H9 (cell line): ENCODE results near the gene TMTC1. TPM values are rescaled to one million over a fixed set of nuclear protein-coding genes. Genes with fewer than 3 reads are reported as not detected.

ENCODE experiments used
- DNase-seq: peaks from one replicate; pipeline ENCODE4 v3.0.0-alpha.2; 2017
- H2AFZ ChIP-seq: one replicate; pipeline ENCODE4 v1.6.1; 2013; ENCODE audit warnings: mild to moderate bottlenecking, low read length, control low read depth, moderate library complexity
- H2AK5ac ChIP-seq: 2 replicates; pipeline ENCODE4 v1.6.1; 2013; ENCODE audit warnings: low read length, control low read depth, mixed read lengths; ENCODE audit not compliant: insufficient read length
- H2BK120ac ChIP-seq: one replicate; pipeline ENCODE4 v1.6.1; 2013; ENCODE audit warnings: low read depth, mild to moderate bottlenecking, low read length, control low read depth, inconsistent platforms; ENCODE audit not compliant: poor library complexity, severe bottlenecking
- H2BK12ac ChIP-seq: 2 replicates; pipeline ENCODE4 v1.6.1; 2013; ENCODE audit warnings: low read length, control low read depth, mixed read lengths, low read depth; ENCODE audit not compliant: insufficient read length
- H2BK15ac ChIP-seq: 2 replicates; pipeline ENCODE4 v1.6.1; 2013; ENCODE audit warnings: low read depth, low read length, control low read depth
- H2BK20ac ChIP-seq: one replicate; pipeline ENCODE4 v1.6.1; 2013; ENCODE audit warnings: low read depth, mild to moderate bottlenecking, low read length, control low read depth, inconsistent platforms; ENCODE audit not compliant: poor library complexity, severe bottlenecking
- H2BK5ac ChIP-seq: 2 replicates; pipeline ENCODE4 v1.6.1; 2013; ENCODE audit warnings: low read length, control low read depth, mixed read lengths; ENCODE audit not compliant: insufficient read length
- H3K14ac ChIP-seq: 2 replicates; pipeline ENCODE4 v1.6.1; 2013; ENCODE audit warnings: low read length, control low read depth; ENCODE audit not compliant: insufficient read depth
- H3K18ac ChIP-seq: 2 replicates; pipeline ENCODE4 v1.6.1; 2013; ENCODE audit warnings: low read depth, mild to moderate bottlenecking, mixed read lengths, low read length, control low read depth; ENCODE audit not compliant: insufficient read length
- H3K23ac ChIP-seq: 2 replicates; pipeline ENCODE4 v1.6.1; 2013; ENCODE audit warnings: low read length, control low read depth, mixed read lengths, low read depth; ENCODE audit not compliant: insufficient read length
- H3K23me2 ChIP-seq: 2 replicates; pipeline ENCODE4 v1.6.1; 2013; ENCODE audit warnings: low read depth, mild to moderate bottlenecking, mixed read lengths, low read length, control low read depth; ENCODE audit not compliant: insufficient read length, poor library complexity, severe bottlenecking
- H3K27ac ChIP-seq: 2 replicates; pipeline ENCODE4 v1.5.1; 2013; ENCODE audit warnings: low read length, control low read depth, mixed read lengths, low read depth; ENCODE audit not compliant: insufficient read length
- H3K27me3 ChIP-seq: 2 replicates; pipeline ENCODE4 v1.6.1; 2013; ENCODE audit warnings: low read length, control low read depth, inconsistent platforms; ENCODE audit not compliant: insufficient read depth
- H3K4ac ChIP-seq: 2 replicates; pipeline ENCODE4 v1.6.1; 2013; ENCODE audit warnings: low read depth, mild to moderate bottlenecking, control low read depth, inconsistent platforms, low read length, moderate library complexity
- H3K4me1 ChIP-seq: 2 replicates; pipeline ENCODE4 v1.6.1; 2013; ENCODE audit warnings: low read length, control low read depth, inconsistent platforms; ENCODE audit not compliant: insufficient read depth
- H3K4me2 ChIP-seq: 2 replicates; pipeline ENCODE4 v1.6.1; 2013; ENCODE audit warnings: low read length, control low read depth, mixed read lengths; ENCODE audit not compliant: insufficient read length, insufficient read depth
- H3K56ac ChIP-seq: 2 replicates; pipeline ENCODE4 v1.6.1; 2013; ENCODE audit warnings: low read depth, mild to moderate bottlenecking, mixed read lengths, low read length, control low read depth; ENCODE audit not compliant: insufficient read length
- H3K79me1 ChIP-seq: 2 replicates; pipeline ENCODE4 v1.6.1; 2013; ENCODE audit warnings: low read depth, mild to moderate bottlenecking, moderate library complexity, low read length, control low read depth, inconsistent platforms; ENCODE audit not compliant: insufficient read depth, poor library complexity, severe bottlenecking
- H3K79me2 ChIP-seq: 2 replicates; pipeline ENCODE4 v1.6.1; 2013; ENCODE audit warnings: low read length, control low read depth, inconsistent platforms; ENCODE audit not compliant: insufficient read depth
- H3K9ac ChIP-seq: 2 replicates; pipeline ENCODE4 v1.6.1; 2013; ENCODE audit warnings: low read length, control low read depth, mixed read lengths; ENCODE audit not compliant: insufficient read length; ENCODE audit errors: extremely low read depth
- H3K9me3 ChIP-seq: one replicate; pipeline ENCODE4 v1.6.1; 2013; ENCODE audit warnings: low read depth, low read length, inconsistent platforms; ENCODE audit not compliant: control insufficient read depth
- H3T11ph ChIP-seq: one replicate; pipeline ENCODE4 v1.6.1; 2013; ENCODE audit warnings: mild to moderate bottlenecking, low read length, control low read depth, inconsistent platforms
- H4K20me1 ChIP-seq: one replicate; pipeline ENCODE4 v1.6.1; 2013; ENCODE audit not compliant: control insufficient read depth, insufficient read length, insufficient read depth
- H4K5ac ChIP-seq: 2 replicates; pipeline ENCODE4 v1.6.1; 2013; ENCODE audit warnings: low read depth, mild to moderate bottlenecking, mixed read lengths, low read length, control low read depth; ENCODE audit not compliant: insufficient read length
- H4K8ac ChIP-seq: replicated peaks from 2 replicates; pipeline ENCODE4 v1.6.1; 2013; ENCODE audit warnings: low read length, control low read depth, mixed read lengths, low read depth; ENCODE audit not compliant: insufficient read length
- H4K91ac ChIP-seq: 2 replicates; pipeline ENCODE4 v1.6.1; 2013; ENCODE audit warnings: low read depth, mild to moderate bottlenecking, moderate library complexity, mixed read lengths, low read length, control low read depth; ENCODE audit not compliant: insufficient read length
- H3K27ac Mint-ChIP-seq, 3 experiments: 2 replicates in 2 of 3; 3 replicates in 1 of 3; pipeline ENCODE4 v1.8.0; 2020 to 2021; ENCODE audit warnings: mixed read lengths in 3 of 3, mild to moderate bottlenecking in 1 of 3, moderate library complexity in 1 of 3
- H3K27me3 Mint-ChIP-seq: 2 replicates; pipeline ENCODE4 v1.8.0; 2021; ENCODE audit warnings: low read depth, mild to moderate bottlenecking, moderate library complexity, mixed read lengths
- H3K36me3 Mint-ChIP-seq, 3 experiments: 2 replicates in 2 of 3; 3 replicates in 1 of 3; pipeline ENCODE4 v1.8.0; 2020 to 2021; ENCODE audit warnings: low read depth in 3 of 3, mixed read lengths in 3 of 3; ENCODE audit not compliant: insufficient read depth in 1 of 3
- H3K4me1 Mint-ChIP-seq, 2 experiments: 2 replicates each; pipeline ENCODE4 v1.8.0; 2020; ENCODE audit warnings: mixed read lengths in 2 of 2
- H3K4me3 Mint-ChIP-seq, 2 experiments: 2 replicates in 1 of 2; 3 replicates in 1 of 2; pipeline ENCODE4 v1.8.0; 2020 to 2021; ENCODE audit warnings: mild to moderate bottlenecking in 2 of 2, mixed read lengths in 2 of 2, moderate library complexity in 1 of 2
- H3K9me3 Mint-ChIP-seq, 2 experiments: 2 replicates in 1 of 2; 3 replicates in 1 of 2; pipeline ENCODE4 v1.8.0; 2020; ENCODE audit warnings: mild to moderate bottlenecking in 2 of 2, mixed read lengths in 2 of 2, moderate library complexity in 1 of 2
- WGBS: extraction: QIAGEN DNeasy Blood & Tissue Kit; methylation state at CpG from one replicate; pipeline ENCODE4 v1.1.7; 2013; ENCODE audit warnings: missing lambda C conversion rate, low lambda C conversion rate, mixed read lengths; ENCODE audit not compliant: insufficient read length; ENCODE audit errors: extremely low coverage; 5-methylcytosine and 5-hydroxymethylcytosine counted together
- total RNA-seq: library from RNA; stranded (reverse); gene quantifications from 2 replicates; pipeline ENCODE4 v1.2.1, GENCODE V29; 2021
- TF ChIP-seq, protein P1 (sequence below): fragments of 200-600 bp; sonication (generic); conservative IDR thresholded peaks from 3 replicates; pipeline ENCODE4 v1.8.0; 2021; ENCODE audit warnings: antibody characterized with exemption, mild to moderate bottlenecking

Gene TMTC1
- total RNA-seq, 1 experiment from 2014 or later, result 16.1 TPM

DNA sequence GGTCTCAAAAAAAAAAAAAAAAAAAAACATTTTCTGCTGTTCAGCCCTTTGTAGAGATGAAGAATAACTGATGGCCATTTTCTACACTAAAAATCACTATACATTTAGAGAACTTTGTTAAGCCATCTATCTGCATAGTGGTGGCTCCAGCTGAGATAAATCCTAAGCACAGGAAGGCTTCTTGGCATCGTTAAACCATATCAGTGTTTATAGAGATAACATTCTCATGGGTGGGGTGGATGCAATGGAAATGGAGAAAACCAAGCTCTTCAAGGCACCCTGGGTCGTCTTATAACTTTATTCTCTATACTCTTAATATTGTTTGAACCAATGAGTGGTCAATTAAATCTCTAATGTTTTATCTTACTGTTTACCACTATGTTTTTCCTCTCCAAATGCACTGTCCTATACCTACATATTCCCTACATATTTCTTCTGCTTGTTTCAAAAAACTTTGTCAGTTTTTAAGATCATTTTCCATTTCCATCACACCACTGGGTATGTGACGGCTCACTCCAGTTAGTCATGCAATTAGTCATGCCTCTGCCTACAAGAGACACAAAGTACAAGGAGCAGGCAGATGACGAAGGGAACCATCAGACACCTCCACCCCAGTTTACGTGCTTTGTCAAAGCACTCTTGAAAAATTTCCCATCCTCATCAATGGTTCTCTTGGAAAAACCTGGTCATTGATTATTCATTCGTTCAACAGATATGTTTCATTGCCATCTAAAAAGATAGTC is 166.9 kb downstream of the TMTC1 start:
- Histone ChIP-seq H3K79me1 (no peaks in the 10 kb centered on the region), H3K18ac (no peak overlapping the region), H2BK12ac (no peak overlapping the region), H3K9me3 (no peaks in the 10 kb centered on the region), H3K27ac (no peak overlapping the region), H4K20me1 (no peaks in the 10 kb centered on the region), H4K5ac (no peak overlapping the region), H4K91ac (no peak overlapping the region), H2BK20ac (no peak overlapping the region), H3K4me1 (no peaks in the 10 kb centered on the region; the same call in 1 of the 2 replicates), H3K23me2 (no peaks in the 10 kb centered on the region), H3K56ac (no peak overlapping the region), H2BK5ac (no peak overlapping the region), H4K8ac (no peak overlapping the region), H3K4ac (no peak overlapping the region), H2AK5ac (no peak overlapping the region), H2BK120ac (no peak overlapping the region), H2AFZ (no peak overlapping the region), H3K23ac (no peak overlapping the region), H3K4me2 (no peak overlapping the region), H3K27me3 (no peaks in the 10 kb centered on the region), H2BK15ac (no peak overlapping the region), H3K79me2 (no peaks in the 10 kb centered on the region), H3K14ac (no peak overlapping the region), H3K9ac (no peak overlapping the region), H3T11ph (no peak overlapping the region)
- TF ChIP-seq, protein P1, sequence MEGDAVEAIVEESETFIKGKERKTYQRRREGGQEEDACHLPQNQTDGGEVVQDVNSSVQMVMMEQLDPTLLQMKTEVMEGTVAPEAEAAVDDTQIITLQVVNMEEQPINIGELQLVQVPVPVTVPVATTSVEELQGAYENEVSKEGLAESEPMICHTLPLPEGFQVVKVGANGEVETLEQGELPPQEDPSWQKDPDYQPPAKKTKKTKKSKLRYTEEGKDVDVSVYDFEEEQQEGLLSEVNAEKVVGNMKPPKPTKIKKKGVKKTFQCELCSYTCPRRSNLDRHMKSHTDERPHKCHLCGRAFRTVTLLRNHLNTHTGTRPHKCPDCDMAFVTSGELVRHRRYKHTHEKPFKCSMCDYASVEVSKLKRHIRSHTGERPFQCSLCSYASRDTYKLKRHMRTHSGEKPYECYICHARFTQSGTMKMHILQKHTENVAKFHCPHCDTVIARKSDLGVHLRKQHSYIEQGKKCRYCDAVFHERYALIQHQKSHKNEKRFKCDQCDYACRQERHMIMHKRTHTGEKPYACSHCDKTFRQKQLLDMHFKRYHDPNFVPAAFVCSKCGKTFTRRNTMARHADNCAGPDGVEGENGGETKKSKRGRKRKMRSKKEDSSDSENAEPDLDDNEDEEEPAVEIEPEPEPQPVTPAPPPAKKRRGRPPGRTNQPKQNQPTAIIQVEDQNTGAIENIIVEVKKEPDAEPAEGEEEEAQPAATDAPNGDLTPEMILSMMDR, result no peak
- DNase-seq, result no peak
- H3K36me3 Mint-ChIP-seq, result peaks cover 0 to 5% (median 3%) of the 10 kb centered on the region in 3 experiments; a peak in 3 of 7 replicates
- WGBS, result no CpG with 5 or more reads among the region's 6 CpGs
- H3K4me1 Mint-ChIP-seq, result peaks cover 6 to 8% of the 10 kb centered on the region in 2 experiments; a peak in 3 of 4 replicates
- H3K9me3 Mint-ChIP-seq, result peaks cover 0 to 1% of the 10 kb centered on the region in 2 experiments; a peak in 1 of 5 replicates
- H3K27me3 Mint-ChIP-seq, result no peaks in the 10 kb centered on the region
- H3K4me3 Mint-ChIP-seq, result no peak overlapping the region
- no peak overlapping the region for H3K27ac Mint-ChIP-seq
